Parathyroid adenoma (tissue), 2 donors: Measurements from ENCODE around the gene C5orf34.

ENCODE experiments used
- H2AFZ ChIP-seq: fragments of 300-600 bp; sonication (generic); one replicate; pipeline ENCODE4 v1.7.0; 2017; ENCODE audit warnings: antibody characterized with exemption, mild to moderate bottlenecking
- H3K27ac ChIP-seq: fragments of 300-600 bp; sonication (generic); one replicate; pipeline ENCODE4 v1.7.0; 2017
- H3K27me3 ChIP-seq: fragments of 300-600 bp; sonication (generic); one replicate; pipeline ENCODE4 v1.7.0; 2017; ENCODE audit warnings: low read length; ENCODE audit not compliant: control insufficient read depth, insufficient read depth
- H3K36me3 ChIP-seq: fragments of 300-600 bp; sonication (generic); one replicate; pipeline ENCODE4 v1.7.0; 2017; ENCODE audit warnings: low read length; ENCODE audit not compliant: control insufficient read depth, insufficient read depth
- H3K4me1 ChIP-seq: fragments of 300-600 bp; sonication (generic); one replicate; pipeline ENCODE4 v1.7.0; 2017; ENCODE audit warnings: control low read depth
- H3K4me2 ChIP-seq: fragments of 300-600 bp; sonication (generic); one replicate; pipeline ENCODE4 v1.7.0; 2017; ENCODE audit warnings: low read length
- H3K4me3 ChIP-seq: fragments of 300-600 bp; sonication (generic); one replicate; pipeline ENCODE4 v1.7.0; 2017; ENCODE audit warnings: low read depth, low read length
- H3K79me2 ChIP-seq: fragments of 300-600 bp; sonication (generic); one replicate; pipeline ENCODE4 v1.7.0; 2017; ENCODE audit warnings: control low read depth
- H3K9ac ChIP-seq: fragments of 300-600 bp; sonication (generic); one replicate; pipeline ENCODE4 v1.7.0; 2017; ENCODE audit warnings: mild to moderate bottlenecking
- H3K9me3 ChIP-seq: fragments of 300-600 bp; sonication (generic); one replicate; pipeline ENCODE4 v1.7.0; 2017; ENCODE audit warnings: low read length; ENCODE audit not compliant: control insufficient read depth
- CTCF ChIP-seq: fragments of 300-600 bp; sonication (generic); IDR thresholded peaks from one replicate; pipeline ENCODE4 v1.7.0; 2017; ENCODE audit warnings: antibody characterized with exemption, mild to moderate bottlenecking
- donor health status: primary hyperparathyroidism.

Gene C5orf34

GRCh38 chr5:43498581-43498980, 16.4 kb downstream of the C5orf34 start:
- Histone ChIP-seq H3K9ac (no peak overlapping the region), H2AFZ (no peak overlapping the region), H3K36me3 (no peaks in the 10 kb centered on the region), H3K79me2 (no peaks in the 10 kb centered on the region), H3K4me3 (no peak overlapping the region), H3K4me1 (no peaks in the 10 kb centered on the region), H3K4me2 (no peak overlapping the region), H3K27ac (no peak overlapping the region), H3K9me3 (no peaks in the 10 kb centered on the region), H3K27me3 (no peaks in the 10 kb centered on the region)
- no peak for TF ChIP-seq CTCF

GRCh38 chr5:43497311-43498104, 17.4 kb downstream of the C5orf34 start:
- H3K79me2 ChIP-seq: no peaks in the 10 kb centered on the region
- no peak overlapping the region for H2AFZ ChIP-seq
- H3K27me3 ChIP-seq: no peaks in the 10 kb centered on the region
- no peak overlapping the region for H3K27ac ChIP-seq
- no peak overlapping the region for H3K4me2 ChIP-seq
- H3K4me3 ChIP-seq: no peak overlapping the region
- no peaks in the 10 kb centered on the region for H3K4me1 ChIP-seq
- H3K9ac ChIP-seq: no peak overlapping the region
- TF ChIP-seq CTCF: no peak
- H3K36me3 ChIP-seq: no peaks in the 10 kb centered on the region
- no peaks in the 10 kb centered on the region for H3K9me3 ChIP-seq

GRCh38 chr5:43491326-43491725, 23.6 kb downstream of the C5orf34 start:
- no peak overlapping the region for H2AFZ ChIP-seq
- H3K9ac ChIP-seq: no peak overlapping the region
- H3K27me3 ChIP-seq: no peaks in the 10 kb centered on the region
- H3K4me1 ChIP-seq: no peaks in the 10 kb centered on the region
- H3K4me2 ChIP-seq: no peak overlapping the region
- no peak overlapping the region for H3K4me3 ChIP-seq
- no peaks in the 10 kb centered on the region for H3K9me3 ChIP-seq
- no peak overlapping the region for H3K27ac ChIP-seq
- no peaks in the 10 kb centered on the region for H3K36me3 ChIP-seq
- H3K79me2 ChIP-seq: no peaks in the 10 kb centered on the region
- TF ChIP-seq CTCF: no peak

GRCh38 chr5:43486353-43486752, 28.6 kb downstream of the C5orf34 start:
- Histone ChIP-seq H3K27ac (no peak overlapping the region), H3K9ac (no peak overlapping the region), H3K4me2 (no peak overlapping the region), H3K27me3 (no peaks in the 10 kb centered on the region), H2AFZ (no peak overlapping the region), H3K4me3 (no peak overlapping the region), H3K4me1 (peaks cover 10% of the 10 kb centered on the region), H3K9me3 (no peaks in the 10 kb centered on the region), H3K36me3 (no peaks in the 10 kb centered on the region), H3K79me2 (no peaks in the 10 kb centered on the region)
- TF ChIP-seq CTCF: no peak

- H3K9ac ChIP-seq: no peak overlapping the region
- no peak overlapping the region for H3K27ac ChIP-seq
Measured at GRCh38 chr5:43485406-43485805, 29.5 kb downstream of the C5orf34 start.

More at GRCh38 chr5:43485406-43485805, 29.5 kb downstream of the C5orf34 start:
- Histone ChIP-seq H3K4me3 (no peak overlapping the region), H3K4me2 (no peak overlapping the region), H3K36me3 (no peaks in the 10 kb centered on the region), H2AFZ (peak overlapping the region; percentile 91), H3K27me3 (no peaks in the 10 kb centered on the region), H3K4me1 (peaks cover 10% of the 10 kb centered on the region), H3K9me3 (no peaks in the 10 kb centered on the region), H3K79me2 (no peaks in the 10 kb centered on the region)
- TF ChIP-seq CTCF: no peak
